SK-N-SH treated with all-trans-retinoic acid at 6 μM for 48 hours (cell line): ENCODE results near the gene PRSS8.

Experiments
- ATAC-seq: fragments of 200-7000 bp; cut with Tn5 transposase; 3 replicates; pipeline ENCODE4 v1.9.1; 2020; ENCODE audit warnings: mild to moderate bottlenecking, moderate library complexity
- ARNTL ChIP-seq: fragments of 450-650 bp; formaldehyde crosslinking; IDR thresholded peaks from 2 replicates; pipeline ENCODE4 v1.5.0; 2020; ENCODE audit warnings: low read depth, mild to moderate bottlenecking, moderate library complexity, borderline replicate concordance
- BACH2 ChIP-seq: fragments of 250-450 bp; sonication (Bioruptor Pico); IDR thresholded peaks from 2 replicates; pipeline ENCODE4 v1.9.0; 2021; ENCODE audit warnings: mild to moderate bottlenecking, borderline replicate concordance
- CSDC2 ChIP-seq: fragments of 250-450 bp; sonication (Bioruptor Pico); IDR thresholded peaks from 2 replicates; pipeline ENCODE4 v1.5.0; 2020; ENCODE audit warnings: mild to moderate bottlenecking, moderate library complexity
- ESRRG ChIP-seq: fragments of 250-450 bp; sonication (Bioruptor Pico); IDR thresholded peaks from 2 replicates; pipeline ENCODE4 v1.6.1; 2021; ENCODE audit warnings: mild to moderate bottlenecking
- GLIS3 ChIP-seq: fragments of 250-450 bp; sonication (Bioruptor Pico); IDR thresholded peaks from 2 replicates; pipeline ENCODE4 v1.5.0; 2020; ENCODE audit warnings: mild to moderate bottlenecking, moderate library complexity
- ISL1 ChIP-seq: fragments of 250-450 bp; sonication (Bioruptor Pico); IDR thresholded peaks from 2 replicates; pipeline ENCODE4 v2.1.2; 2022; ENCODE audit warnings: mild to moderate bottlenecking, moderate library complexity
- OSR1 ChIP-seq: fragments of 250-450 bp; sonication (Bioruptor Pico); IDR thresholded peaks from 2 replicates; pipeline ENCODE4 v1.8.0; 2022; ENCODE audit warnings: moderate library complexity, mild to moderate bottlenecking, inconsistent platforms
- PATZ1 ChIP-seq: fragments of 250-450 bp; sonication (Bioruptor Pico); IDR thresholded peaks from 2 replicates; pipeline ENCODE4 v1.8.0; 2020; ENCODE audit warnings: mild to moderate bottlenecking, moderate library complexity, borderline replicate concordance
- PPARA ChIP-seq: fragments of 250-450 bp; sonication (Bioruptor Pico); IDR thresholded peaks from 2 replicates; pipeline ENCODE4 v1.5.0; 2020; ENCODE audit warnings: mild to moderate bottlenecking, borderline replicate concordance
- SNAI2 ChIP-seq: fragments of 250-450 bp; sonication (Bioruptor Pico); IDR thresholded peaks from 2 replicates; pipeline ENCODE4 v1.5.0; 2020; ENCODE audit warnings: mild to moderate bottlenecking, moderate library complexity
- TCF4 ChIP-seq: fragments of 250-450 bp; sonication (Bioruptor Pico); IDR thresholded peaks from 2 replicates; pipeline ENCODE4 v1.8.0; 2021; ENCODE audit warnings: mild to moderate bottlenecking, moderate library complexity, borderline replicate concordance
- TOX ChIP-seq: fragments of 250-450 bp; sonication (Bioruptor Pico); IDR thresholded peaks from 2 replicates; pipeline ENCODE4 v1.8.0; 2021; ENCODE audit warnings: mild to moderate bottlenecking, moderate library complexity, borderline replicate concordance
- ZC3H10 ChIP-seq: fragments of 250-450 bp; sonication (Bioruptor Pico); IDR thresholded peaks from 2 replicates; pipeline ENCODE4 v1.5.1; 2021; ENCODE audit warnings: mild to moderate bottlenecking, moderate library complexity
- ZFP3 ChIP-seq: fragments of 250-450 bp; sonication (Bioruptor Pico); IDR thresholded peaks from 2 replicates; pipeline ENCODE4 v1.5.0; 2020; ENCODE audit warnings: mild to moderate bottlenecking, moderate library complexity
- ZFP30 ChIP-seq: fragments of 450-650 bp; formaldehyde crosslinking; IDR thresholded peaks from 2 replicates; pipeline ENCODE4 v1.5.0; 2022; ENCODE audit warnings: mild to moderate bottlenecking, moderate library complexity
- ZNF565 ChIP-seq: fragments of 450-650 bp; formaldehyde crosslinking; conservative IDR thresholded peaks from 2 replicates; pipeline ENCODE4 v1.5.0; 2020; ENCODE audit warnings: low read depth, mild to moderate bottlenecking, moderate library complexity
- ZNF70 ChIP-seq: fragments of 450-650 bp; formaldehyde crosslinking; IDR thresholded peaks from 2 replicates; pipeline ENCODE4 v1.5.0; 2020; ENCODE audit warnings: mild to moderate bottlenecking, moderate library complexity
- ZNF8 ChIP-seq: fragments of 450-650 bp; formaldehyde crosslinking; IDR thresholded peaks from 2 replicates; pipeline ENCODE4 v1.5.0; 2020; ENCODE audit warnings: mild to moderate bottlenecking, moderate library complexity
- TF ChIP-seq, protein P1 (sequence below): fragments of 250-450 bp; sonication (Bioruptor Pico); IDR thresholded peaks from 2 replicates; pipeline ENCODE4 v1.5.1; 2020; ENCODE audit warnings: low read depth, mild to moderate bottlenecking, moderate library complexity
- TF ChIP-seq, protein P2 (sequence below): fragments of 250-450 bp; sonication (Bioruptor Pico); IDR thresholded peaks from 2 replicates; pipeline ENCODE4 v1.5.0; 2020; ENCODE audit warnings: mild to moderate bottlenecking, moderate library complexity
- TF ChIP-seq, protein P3 (sequence below): fragments of 250-450 bp; sonication (Bioruptor Pico); IDR thresholded peaks from 2 replicates; pipeline ENCODE4 v1.5.1; 2021; ENCODE audit warnings: mild to moderate bottlenecking, moderate library complexity
- TF ChIP-seq, protein P4 (sequence below): fragments of 250-450 bp; sonication (Bioruptor Pico); IDR thresholded peaks from 2 replicates; pipeline ENCODE4 v1.8.0; 2021; ENCODE audit warnings: low read depth, mild to moderate bottlenecking, moderate library complexity, borderline replicate concordance

Gene PRSS8

DNA sequence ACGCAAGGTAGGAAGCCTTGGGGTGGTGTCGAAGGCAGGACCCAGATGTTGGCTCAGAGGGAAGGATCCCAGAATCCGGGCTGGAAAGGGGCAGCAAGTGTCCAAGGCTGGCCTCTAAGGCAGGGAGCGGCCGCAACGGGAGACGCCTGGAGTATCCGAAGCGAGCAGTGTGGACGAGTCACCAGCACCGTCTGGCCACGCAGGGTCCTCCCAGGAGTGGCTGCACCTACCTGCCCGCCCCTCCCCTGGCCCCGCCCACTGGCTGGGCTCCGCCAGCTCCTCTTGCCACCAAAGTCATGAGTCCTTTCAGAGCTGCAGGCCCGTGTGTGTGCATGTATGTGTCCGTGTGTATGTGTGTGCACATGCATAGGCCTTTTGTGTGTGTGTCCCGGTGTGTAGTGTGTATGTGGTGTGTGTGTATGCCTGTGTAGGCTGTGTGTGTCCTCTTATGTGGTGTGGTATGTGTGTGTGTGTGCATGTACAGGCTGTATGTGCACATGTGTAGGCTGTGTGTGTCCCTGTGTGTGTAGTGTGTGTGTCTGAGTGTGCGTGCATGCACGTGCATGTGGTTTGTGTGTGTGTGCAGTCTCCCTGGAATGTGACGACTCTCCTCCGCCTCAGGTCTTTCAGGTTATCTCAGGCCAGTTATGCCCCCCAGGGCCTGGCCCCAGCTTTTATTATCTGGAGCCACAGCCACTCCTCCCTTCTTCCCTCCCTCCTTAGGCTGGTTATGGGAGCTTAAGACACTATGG lies at the start of gene PRSS8:
PRSS8 (minus strand) TSS at position 193 of the 752 bp plus-strand sequence. CDS start 229 bp downstream, outside the sequence.
- ATAC-seq = no peak
- TF ChIP-seq, protein P1, sequence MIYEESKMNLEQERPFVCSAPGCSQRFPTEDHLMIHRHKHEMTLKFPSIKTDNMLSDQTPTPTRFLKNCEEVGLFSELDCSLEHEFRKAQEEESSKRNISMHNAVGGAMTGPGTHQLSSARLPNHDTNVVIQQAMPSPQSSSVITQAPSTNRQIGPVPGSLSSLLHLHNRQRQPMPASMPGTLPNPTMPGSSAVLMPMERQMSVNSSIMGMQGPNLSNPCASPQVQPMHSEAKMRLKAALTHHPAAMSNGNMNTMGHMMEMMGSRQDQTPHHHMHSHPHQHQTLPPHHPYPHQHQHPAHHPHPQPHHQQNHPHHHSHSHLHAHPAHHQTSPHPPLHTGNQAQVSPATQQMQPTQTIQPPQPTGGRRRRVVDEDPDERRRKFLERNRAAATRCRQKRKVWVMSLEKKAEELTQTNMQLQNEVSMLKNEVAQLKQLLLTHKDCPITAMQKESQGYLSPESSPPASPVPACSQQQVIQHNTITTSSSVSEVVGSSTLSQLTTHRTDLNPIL = no peak
- TF ChIP-seq TOX (no peak), ZNF565 (CRISPR knock-in tag) (no peak), ZFP3 (CRISPR knock-in tag) (no peak), ISL1 (no peak), SNAI2 (CRISPR knock-in tag) (no peak), ZNF70 (no peak), ZNF8 (CRISPR knock-in tag) (no peak), ARNTL (CRISPR knock-in tag) (no peak), PPARA (CRISPR knock-in tag) (no peak)
- TF ChIP-seq, protein P2, sequence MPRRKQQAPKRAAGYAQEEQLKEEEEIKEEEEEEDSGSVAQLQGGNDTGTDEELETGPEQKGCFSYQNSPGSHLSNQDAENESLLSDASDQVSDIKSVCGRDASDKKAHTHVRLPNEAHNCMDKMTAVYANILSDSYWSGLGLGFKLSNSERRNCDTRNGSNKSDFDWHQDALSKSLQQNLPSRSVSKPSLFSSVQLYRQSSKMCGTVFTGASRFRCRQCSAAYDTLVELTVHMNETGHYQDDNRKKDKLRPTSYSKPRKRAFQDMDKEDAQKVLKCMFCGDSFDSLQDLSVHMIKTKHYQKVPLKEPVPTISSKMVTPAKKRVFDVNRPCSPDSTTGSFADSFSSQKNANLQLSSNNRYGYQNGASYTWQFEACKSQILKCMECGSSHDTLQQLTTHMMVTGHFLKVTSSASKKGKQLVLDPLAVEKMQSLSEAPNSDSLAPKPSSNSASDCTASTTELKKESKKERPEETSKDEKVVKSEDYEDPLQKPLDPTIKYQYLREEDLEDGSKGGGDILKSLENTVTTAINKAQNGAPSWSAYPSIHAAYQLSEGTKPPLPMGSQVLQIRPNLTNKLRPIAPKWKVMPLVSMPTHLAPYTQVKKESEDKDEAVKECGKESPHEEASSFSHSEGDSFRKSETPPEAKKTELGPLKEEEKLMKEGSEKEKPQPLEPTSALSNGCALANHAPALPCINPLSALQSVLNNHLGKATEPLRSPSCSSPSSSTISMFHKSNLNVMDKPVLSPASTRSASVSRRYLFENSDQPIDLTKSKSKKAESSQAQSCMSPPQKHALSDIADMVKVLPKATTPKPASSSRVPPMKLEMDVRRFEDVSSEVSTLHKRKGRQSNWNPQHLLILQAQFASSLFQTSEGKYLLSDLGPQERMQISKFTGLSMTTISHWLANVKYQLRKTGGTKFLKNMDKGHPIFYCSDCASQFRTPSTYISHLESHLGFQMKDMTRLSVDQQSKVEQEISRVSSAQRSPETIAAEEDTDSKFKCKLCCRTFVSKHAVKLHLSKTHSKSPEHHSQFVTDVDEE (CRISPR knock-in tag) = no peak

DNA sequence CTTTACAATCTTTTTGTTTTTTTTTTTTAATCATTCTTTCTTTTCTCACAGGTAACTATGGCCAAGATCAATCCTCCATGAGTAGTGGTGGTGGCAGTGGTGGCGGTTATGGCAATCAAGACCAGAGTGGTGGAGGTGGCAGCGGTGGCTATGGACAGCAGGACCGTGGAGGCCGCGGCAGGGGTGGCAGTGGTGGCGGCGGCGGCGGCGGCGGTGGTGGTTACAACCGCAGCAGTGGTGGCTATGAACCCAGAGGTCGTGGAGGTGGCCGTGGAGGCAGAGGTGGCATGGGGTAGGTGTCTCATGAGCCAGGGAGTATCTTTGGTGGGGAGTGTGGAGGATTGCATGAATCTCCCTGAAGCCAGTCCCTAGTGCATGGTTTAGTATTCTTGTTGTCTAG lies 49.4 kb upstream of the PRSS8 start:
- TF ChIP-seq BACH2 (CRISPR knock-in tag) = no peak
- TF ChIP-seq CSDC2 (CRISPR knock-in tag) = no peak
- TF ChIP-seq TCF4 = no peak
- no peak for TF ChIP-seq SNAI2 (CRISPR knock-in tag)
- no peak for TF ChIP-seq PPARA (CRISPR knock-in tag)
- TF ChIP-seq PATZ1 (CRISPR knock-in tag) = no peak
- TF ChIP-seq ZNF8 (CRISPR knock-in tag) = no peak
- TF ChIP-seq, protein P2 (CRISPR knock-in tag) = no peak
- TF ChIP-seq ZC3H10 (CRISPR knock-in tag) = no peak
- TF ChIP-seq GLIS3 (CRISPR knock-in tag) = no peak
- TF ChIP-seq ZNF70 = no peak
- TF ChIP-seq, protein P3, sequence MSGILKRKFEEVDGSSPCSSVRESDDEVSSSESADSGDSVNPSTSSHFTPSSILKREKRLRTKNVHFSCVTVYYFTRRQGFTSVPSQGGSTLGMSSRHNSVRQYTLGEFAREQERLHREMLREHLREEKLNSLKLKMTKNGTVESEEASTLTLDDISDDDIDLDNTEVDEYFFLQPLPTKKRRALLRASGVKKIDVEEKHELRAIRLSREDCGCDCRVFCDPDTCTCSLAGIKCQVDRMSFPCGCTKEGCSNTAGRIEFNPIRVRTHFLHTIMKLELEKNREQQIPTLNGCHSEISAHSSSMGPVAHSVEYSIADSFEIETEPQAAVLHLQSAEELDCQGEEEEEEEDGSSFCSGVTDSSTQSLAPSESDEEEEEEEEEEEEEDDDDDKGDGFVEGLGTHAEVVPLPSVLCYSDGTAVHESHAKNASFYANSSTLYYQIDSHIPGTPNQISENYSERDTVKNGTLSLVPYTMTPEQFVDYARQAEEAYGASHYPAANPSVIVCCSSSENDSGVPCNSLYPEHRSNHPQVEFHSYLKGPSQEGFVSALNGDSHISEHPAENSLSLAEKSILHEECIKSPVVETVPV (CRISPR knock-in tag) = no peak
- no peak for TF ChIP-seq ESRRG (CRISPR knock-in tag)
- TF ChIP-seq, protein P4, sequence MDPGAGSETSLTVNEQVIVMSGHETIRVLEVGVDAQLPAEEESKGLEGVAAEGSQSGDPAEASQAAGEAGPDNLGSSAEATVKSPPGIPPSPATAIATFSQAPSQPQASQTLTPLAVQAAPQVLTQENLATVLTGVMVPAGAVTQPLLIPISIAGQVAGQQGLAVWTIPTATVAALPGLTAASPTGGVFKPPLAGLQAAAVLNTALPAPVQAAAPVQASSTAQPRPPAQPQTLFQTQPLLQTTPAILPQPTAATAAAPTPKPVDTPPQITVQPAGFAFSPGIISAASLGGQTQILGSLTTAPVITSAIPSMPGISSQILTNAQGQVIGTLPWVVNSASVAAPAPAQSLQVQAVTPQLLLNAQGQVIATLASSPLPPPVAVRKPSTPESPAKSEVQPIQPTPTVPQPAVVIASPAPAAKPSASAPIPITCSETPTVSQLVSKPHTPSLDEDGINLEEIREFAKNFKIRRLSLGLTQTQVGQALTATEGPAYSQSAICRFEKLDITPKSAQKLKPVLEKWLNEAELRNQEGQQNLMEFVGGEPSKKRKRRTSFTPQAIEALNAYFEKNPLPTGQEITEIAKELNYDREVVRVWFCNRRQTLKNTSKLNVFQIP (CRISPR knock-in tag) = no peak
- TF ChIP-seq ARNTL (CRISPR knock-in tag) = no peak
- TF ChIP-seq ZNF565 (CRISPR knock-in tag) = no peak
- no peak for TF ChIP-seq ISL1
- TF ChIP-seq ZFP30 = no peak
- no peak for TF ChIP-seq OSR1
- TF ChIP-seq TOX = no peak
- TF ChIP-seq, all 23 proteins: peak for 0
- ATAC-seq = no peak
